ENCODE measurements around the gene PITPNM2.

- TF ChIP-seq CTCF (conservative IDR thresholded peaks at IDR 0.05; ENCODE audit: low read length) (no peak), EZH2phosphoT487 (IDR thresholded peaks at IDR 0.05; ENCODE audit: borderline replicate concordance, low read depth, low read length) (no peak)
Observed at GRCh38 chr12:123164710-123165261, 13.9 kb upstream of the PITPNM2 start.

Data from OCI-LY7 (cell line).